Parathyroid adenoma (tissue), 2 donors: ENCODE measurements around the gene BCR.

ENCODE experiments used
- H2AFZ ChIP-seq: fragments of 300-600 bp; sonication (generic); one replicate; pipeline ENCODE4 v1.7.0; 2017; ENCODE audit warnings: antibody characterized with exemption, mild to moderate bottlenecking
- H3K27ac ChIP-seq: fragments of 300-600 bp; sonication (generic); one replicate; pipeline ENCODE4 v1.7.0; 2017
- H3K27me3 ChIP-seq: fragments of 300-600 bp; sonication (generic); one replicate; pipeline ENCODE4 v1.7.0; 2017; ENCODE audit warnings: low read length; ENCODE audit not compliant: control insufficient read depth, insufficient read depth
- H3K36me3 ChIP-seq: fragments of 300-600 bp; sonication (generic); one replicate; pipeline ENCODE4 v1.7.0; 2017; ENCODE audit warnings: low read length; ENCODE audit not compliant: control insufficient read depth, insufficient read depth
- H3K4me1 ChIP-seq: fragments of 300-600 bp; sonication (generic); one replicate; pipeline ENCODE4 v1.7.0; 2017; ENCODE audit warnings: control low read depth
- H3K4me2 ChIP-seq: fragments of 300-600 bp; sonication (generic); one replicate; pipeline ENCODE4 v1.7.0; 2017; ENCODE audit warnings: low read length
- H3K4me3 ChIP-seq: fragments of 300-600 bp; sonication (generic); one replicate; pipeline ENCODE4 v1.7.0; 2017; ENCODE audit warnings: low read depth, low read length
- H3K79me2 ChIP-seq: fragments of 300-600 bp; sonication (generic); one replicate; pipeline ENCODE4 v1.7.0; 2017; ENCODE audit warnings: control low read depth
- H3K9ac ChIP-seq: fragments of 300-600 bp; sonication (generic); one replicate; pipeline ENCODE4 v1.7.0; 2017; ENCODE audit warnings: mild to moderate bottlenecking
- H3K9me3 ChIP-seq: fragments of 300-600 bp; sonication (generic); one replicate; pipeline ENCODE4 v1.7.0; 2017; ENCODE audit warnings: low read length; ENCODE audit not compliant: control insufficient read depth
- TF ChIP-seq, protein P1 (sequence below): fragments of 300-600 bp; sonication (generic); IDR thresholded peaks from one replicate; pipeline ENCODE4 v1.7.0; 2017; ENCODE audit warnings: antibody characterized with exemption, mild to moderate bottlenecking
- donor health status: primary hyperparathyroidism.

The BCR gene

DNA sequence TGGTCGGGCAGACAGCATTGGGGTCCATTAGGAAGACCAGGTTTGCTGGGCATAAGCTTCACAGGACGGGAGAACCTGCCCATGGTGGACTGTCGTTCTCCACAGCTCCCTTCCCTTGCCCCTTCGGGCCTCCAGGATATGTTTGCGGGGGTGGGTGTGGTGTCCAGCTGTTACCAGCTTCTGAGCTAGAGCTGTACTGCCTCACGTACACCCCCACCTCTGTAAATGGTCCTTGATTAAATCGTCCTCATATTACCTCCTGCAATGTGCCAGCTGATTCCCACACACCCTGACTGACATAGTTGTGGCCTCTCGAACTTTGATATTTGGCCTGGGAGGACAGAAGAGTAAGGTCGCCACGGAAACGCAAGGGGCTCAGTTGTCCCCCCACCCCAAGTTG is 16.2 kb upstream of the BCR start:
- no peak overlapping the region for H3K27ac ChIP-seq
- H3K36me3 ChIP-seq, result no peaks in the 10 kb centered on the region
- H3K27me3 ChIP-seq, result no peaks in the 10 kb centered on the region
- TF ChIP-seq, protein P1, sequence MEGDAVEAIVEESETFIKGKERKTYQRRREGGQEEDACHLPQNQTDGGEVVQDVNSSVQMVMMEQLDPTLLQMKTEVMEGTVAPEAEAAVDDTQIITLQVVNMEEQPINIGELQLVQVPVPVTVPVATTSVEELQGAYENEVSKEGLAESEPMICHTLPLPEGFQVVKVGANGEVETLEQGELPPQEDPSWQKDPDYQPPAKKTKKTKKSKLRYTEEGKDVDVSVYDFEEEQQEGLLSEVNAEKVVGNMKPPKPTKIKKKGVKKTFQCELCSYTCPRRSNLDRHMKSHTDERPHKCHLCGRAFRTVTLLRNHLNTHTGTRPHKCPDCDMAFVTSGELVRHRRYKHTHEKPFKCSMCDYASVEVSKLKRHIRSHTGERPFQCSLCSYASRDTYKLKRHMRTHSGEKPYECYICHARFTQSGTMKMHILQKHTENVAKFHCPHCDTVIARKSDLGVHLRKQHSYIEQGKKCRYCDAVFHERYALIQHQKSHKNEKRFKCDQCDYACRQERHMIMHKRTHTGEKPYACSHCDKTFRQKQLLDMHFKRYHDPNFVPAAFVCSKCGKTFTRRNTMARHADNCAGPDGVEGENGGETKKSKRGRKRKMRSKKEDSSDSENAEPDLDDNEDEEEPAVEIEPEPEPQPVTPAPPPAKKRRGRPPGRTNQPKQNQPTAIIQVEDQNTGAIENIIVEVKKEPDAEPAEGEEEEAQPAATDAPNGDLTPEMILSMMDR, result no peak
- no peaks in the 10 kb centered on the region for H3K9me3 ChIP-seq
- H3K4me2 ChIP-seq, result no peak overlapping the region
- no peak overlapping the region for H3K4me3 ChIP-seq
- H3K4me1 ChIP-seq, result no peaks in the 10 kb centered on the region
- H2AFZ ChIP-seq, result no peak overlapping the region
- no peak overlapping the region for H3K9ac ChIP-seq
- H3K79me2 ChIP-seq, result no peaks in the 10 kb centered on the region

DNA sequence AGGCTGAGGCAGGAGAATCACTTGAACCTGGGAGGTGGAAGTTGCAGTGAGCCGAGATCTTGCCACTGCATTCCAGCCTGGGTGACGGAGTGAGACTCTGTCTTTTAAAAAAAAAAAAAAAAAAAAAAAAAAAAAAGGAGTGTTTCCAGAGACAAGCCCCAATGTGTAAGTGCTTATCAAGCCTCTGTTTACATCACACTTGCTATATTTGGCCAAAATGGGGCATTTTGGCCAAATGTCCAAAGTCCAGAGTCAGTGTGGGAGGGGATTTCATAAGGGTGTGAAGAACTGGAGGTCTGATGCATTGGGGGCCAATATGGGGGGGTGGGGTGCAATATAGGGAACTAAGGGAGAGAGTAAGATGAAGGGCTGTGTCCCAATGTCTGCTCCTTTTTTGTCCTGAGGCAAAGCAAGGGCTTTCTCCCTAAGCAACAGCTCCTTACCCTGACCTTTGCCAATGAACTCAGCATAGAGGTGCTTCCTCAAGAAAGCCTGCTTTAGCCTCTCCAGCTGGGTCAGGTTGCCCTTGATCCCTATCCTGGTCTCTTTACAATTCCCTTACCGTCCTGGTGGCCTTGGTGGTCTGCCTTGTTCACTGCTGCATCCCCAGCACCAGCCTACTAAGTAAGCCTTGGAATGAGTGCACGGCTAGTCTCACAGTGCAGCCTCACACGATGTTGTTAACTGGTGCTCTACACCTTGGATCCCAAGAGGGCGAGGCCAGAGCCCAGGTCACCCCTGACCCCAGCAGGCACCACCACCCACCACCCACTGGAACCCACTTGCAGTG is 14.1 kb upstream of the BCR start:
- Histone ChIP-seq H3K4me1 (no peaks in the 10 kb centered on the region), H3K4me2 (no peak overlapping the region), H3K4me3 (no peak overlapping the region), H3K27me3 (no peaks in the 10 kb centered on the region), H3K79me2 (no peaks in the 10 kb centered on the region), H3K9me3 (no peaks in the 10 kb centered on the region), H3K9ac (no peak overlapping the region), H3K36me3 (no peaks in the 10 kb centered on the region), H3K27ac (no peak overlapping the region), H2AFZ (no peak overlapping the region)
- TF ChIP-seq, protein P1, result no peak

- no peak overlapping the region for H3K4me3 ChIP-seq
- no peaks in the 10 kb centered on the region for H3K4me1 ChIP-seq
- H3K27ac ChIP-seq, result no peak overlapping the region
- H3K9me3 ChIP-seq, result no peaks in the 10 kb centered on the region
- H3K4me2 ChIP-seq, result no peak overlapping the region
- no peaks in the 10 kb centered on the region for H3K36me3 ChIP-seq
- TF ChIP-seq, protein P1, result no peak
- H3K9ac ChIP-seq, result no peak overlapping the region
- H3K27me3 ChIP-seq, result no peaks in the 10 kb centered on the region
- H3K79me2 ChIP-seq, result no peaks in the 10 kb centered on the region
- H2AFZ ChIP-seq, result no peak overlapping the region
Observed at GRCh38 chr22:23166841-23167616, 13.3 kb upstream of the BCR start.

DNA sequence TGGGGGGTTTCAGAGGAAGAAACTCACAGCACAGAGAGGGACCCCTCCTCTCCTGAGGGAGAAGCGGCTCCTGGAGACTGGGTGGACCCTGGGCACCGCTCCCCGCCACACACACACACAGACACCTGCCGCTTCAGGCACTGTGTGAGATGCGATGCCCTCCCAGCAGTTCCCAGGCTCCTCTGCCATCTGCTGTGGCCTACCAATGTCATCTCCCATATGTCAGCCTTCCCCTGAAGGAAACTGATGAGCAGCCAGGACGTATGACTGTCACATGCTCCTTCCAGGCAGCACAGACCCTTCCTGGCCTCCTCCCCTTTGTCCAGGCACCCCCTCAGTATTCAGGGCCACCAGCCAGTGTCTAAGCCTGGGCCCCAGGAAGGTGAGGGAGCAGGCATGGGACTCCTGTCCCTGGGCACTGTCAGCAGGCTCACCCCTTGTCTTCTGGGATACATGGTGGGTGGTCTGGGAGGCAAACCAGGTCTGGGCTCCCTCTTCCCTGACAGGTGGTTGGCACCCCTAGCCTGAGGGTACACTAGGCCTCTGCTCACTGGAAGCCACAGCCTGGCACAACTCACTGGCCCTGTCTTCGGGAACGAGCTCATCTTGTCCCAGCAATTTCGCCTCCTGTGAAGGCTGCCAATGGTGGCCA is 11.8 kb upstream of the BCR start:
- no peak overlapping the region for H3K4me3 ChIP-seq
- no peaks in the 10 kb centered on the region for H3K36me3 ChIP-seq
- H3K9ac ChIP-seq, result no peak overlapping the region
- TF ChIP-seq, protein P1, result no peak
- no peaks in the 10 kb centered on the region for H3K4me1 ChIP-seq
- H2AFZ ChIP-seq, result no peak overlapping the region
- H3K27ac ChIP-seq, result no peak overlapping the region
- no peaks in the 10 kb centered on the region for H3K9me3 ChIP-seq
- H3K79me2 ChIP-seq, result no peaks in the 10 kb centered on the region
- no peaks in the 10 kb centered on the region for H3K27me3 ChIP-seq
- no peak overlapping the region for H3K4me2 ChIP-seq
